C4-2B (cell line): ENCODE results near the gene CCDC33.
"Not testable (repeated sequence)": the region's sequence is repeated elsewhere in the genome, so short reads cannot be mapped to it uniquely, and the experiment has no call there.

ENCODE experiments used
- CTCF ChIP-seq: fragments of 450-650 bp; conservative IDR thresholded peaks from 2 replicates; pipeline ENCODE4 v1.5.1; 2017; ENCODE audit warnings: mild to moderate bottlenecking
- ZFX ChIP-seq: fragments of 450-650 bp; IDR thresholded peaks from 2 replicates; pipeline ENCODE4 v1.6.1; 2017

- TF ChIP-seq CTCF, ZFX: not testable (repeated sequence)
These were observed 123.2 kb downstream of the CCDC33 start for GRCh38 chr15:74359376-74359775.
